Hepatocyte (in vitro differentiated cells): Measurements from ENCODE around the gene ADGRE1. TPM values are rescaled to one million over a fixed set of nuclear protein-coding genes. Genes with fewer than 3 reads are reported as not detected.

ENCODE experiments used
- DNase-seq: peaks from one replicate; pipeline ENCODE4 v3.0.0-alpha.2; 2016; ENCODE audit warnings: low spot score
- H2AFZ ChIP-seq: fragments of 200-600 bp; sonication (generic); 2 replicates; pipeline ENCODE4 v1.6.0; 2016; ENCODE audit warnings: antibody characterized with exemption, mild to moderate bottlenecking
- H3K27ac ChIP-seq: fragments of 200-600 bp; sonication (generic); 2 replicates; pipeline ENCODE4 v1.5.1; 2016; ENCODE audit warnings: mild to moderate bottlenecking
- H3K27me3 ChIP-seq: fragments of 200-600 bp; sonication (generic); 2 replicates; pipeline ENCODE4 v1.6.1; 2016
- H3K36me3 ChIP-seq: fragments of 200-600 bp; sonication (generic); replicated peaks from 2 replicates; pipeline ENCODE4 v1.5.1; 2016; ENCODE audit warnings: low read depth; ENCODE audit not compliant: insufficient read depth
- H3K4me1 ChIP-seq: fragments of 200-600 bp; sonication (generic); 2 replicates; pipeline ENCODE4 v1.5.1; 2016; ENCODE audit warnings: mild to moderate bottlenecking, moderate library complexity; ENCODE audit not compliant: insufficient read depth
- H3K4me2 ChIP-seq: fragments of 200-600 bp; sonication (generic); 2 replicates; pipeline ENCODE4 v1.6.0; 2016
- H3K4me3 ChIP-seq: fragments of 200-600 bp; sonication (generic); 2 replicates; pipeline ENCODE4 v1.5.1; 2016; ENCODE audit warnings: mild to moderate bottlenecking
- H3K79me2 ChIP-seq: fragments of 200-600 bp; sonication (generic); 2 replicates; pipeline ENCODE4 v1.6.0; 2017; ENCODE audit warnings: mild to moderate bottlenecking
- H3K9me2 ChIP-seq: fragments of 200-600 bp; sonication (generic); replicated peaks from 2 replicates; pipeline ENCODE4 v1.6.0; 2017; ENCODE audit warnings: mild to moderate bottlenecking; ENCODE audit not compliant: insufficient read depth
- H3K9me3 ChIP-seq: fragments of 200-600 bp; sonication (generic); 2 replicates; pipeline ENCODE4 v1.5.1; 2016; ENCODE audit warnings: low read depth, mild to moderate bottlenecking
- H4K20me1 ChIP-seq: fragments of 200-600 bp; sonication (generic); 2 replicates; pipeline ENCODE4 v1.6.0; 2016; ENCODE audit warnings: mild to moderate bottlenecking; ENCODE audit not compliant: insufficient read depth, poor library complexity, severe bottlenecking
- EZH2 ChIP-seq: fragments of 200-600 bp; sonication (generic); IDR thresholded peaks from 2 replicates; pipeline ENCODE4 v1.6.1; 2016; ENCODE audit warnings: antibody characterized with exemption, mild to moderate bottlenecking, borderline replicate concordance
- EZH2phosphoT487 ChIP-seq: fragments of 200-600 bp; sonication (generic); IDR thresholded peaks from one replicate; pipeline ENCODE4 v1.6.1; 2018; ENCODE audit warnings: antibody characterized with exemption, mild to moderate bottlenecking, low read depth, moderate library complexity; ENCODE audit not compliant: unreplicated experiment, severe bottlenecking
- WGBS: methylation state at CpG from one replicate; pipeline ENCODE4 v1.1.6; 2016; ENCODE audit warnings: low lambda C conversion rate; ENCODE audit errors: missing lambda C conversion rate; 5-methylcytosine and 5-hydroxymethylcytosine counted together
- polyA plus RNA-seq: library from polyadenylated mRNA; unstranded; fragments of >200 nt; fragmentation: Nextera tagmentation; extraction: Ambion mirVana; gene quantifications from 2 replicates; pipeline ENCODE4 v1.2.1, GENCODE V29; 2016
- small RNA-seq: library from RNA; depleted of rRNA; stranded (forward); fragments of <200 nt; gene quantifications from one replicate; pipeline ENCODE3, GENCODE V24; 2014
- total RNA-seq: library from RNA; depleted of rRNA; stranded (reverse); fragments of >200 nt; gene quantifications from 2 replicates; pipeline ENCODE4 v1.2.3, GENCODE V29; 2014
- TF ChIP-seq, protein P1 (sequence below): fragments of 200-600 bp; sonication (generic); IDR thresholded peaks from 2 replicates; pipeline ENCODE4 v1.5.1; 2016; ENCODE audit warnings: antibody characterized with exemption, mild to moderate bottlenecking; ENCODE audit not compliant: poor library complexity

Gene ADGRE1
- total and polyA plus RNA-seq, 2 experiments from 2014 or later, result not detected

- Histone ChIP-seq H3K9me3 (no peaks in the 10 kb centered on the region), H3K27ac (no peak overlapping the region), H3K27me3 (no peaks in the 10 kb centered on the region), H3K4me2 (no peak overlapping the region), H3K4me1 (no peaks in the 10 kb centered on the region), H3K4me3 (no peak overlapping the region), H3K79me2 (no peaks in the 10 kb centered on the region), H3K9me2 (no peaks in the 10 kb centered on the region), H4K20me1 (no peaks in the 10 kb centered on the region), H3K36me3 (no peaks in the 10 kb centered on the region), H2AFZ (no peak overlapping the region)
- no peak for TF ChIP-seq EZH2phosphoT487
- TF ChIP-seq EZH2, result no peak
- TF ChIP-seq, protein P1, sequence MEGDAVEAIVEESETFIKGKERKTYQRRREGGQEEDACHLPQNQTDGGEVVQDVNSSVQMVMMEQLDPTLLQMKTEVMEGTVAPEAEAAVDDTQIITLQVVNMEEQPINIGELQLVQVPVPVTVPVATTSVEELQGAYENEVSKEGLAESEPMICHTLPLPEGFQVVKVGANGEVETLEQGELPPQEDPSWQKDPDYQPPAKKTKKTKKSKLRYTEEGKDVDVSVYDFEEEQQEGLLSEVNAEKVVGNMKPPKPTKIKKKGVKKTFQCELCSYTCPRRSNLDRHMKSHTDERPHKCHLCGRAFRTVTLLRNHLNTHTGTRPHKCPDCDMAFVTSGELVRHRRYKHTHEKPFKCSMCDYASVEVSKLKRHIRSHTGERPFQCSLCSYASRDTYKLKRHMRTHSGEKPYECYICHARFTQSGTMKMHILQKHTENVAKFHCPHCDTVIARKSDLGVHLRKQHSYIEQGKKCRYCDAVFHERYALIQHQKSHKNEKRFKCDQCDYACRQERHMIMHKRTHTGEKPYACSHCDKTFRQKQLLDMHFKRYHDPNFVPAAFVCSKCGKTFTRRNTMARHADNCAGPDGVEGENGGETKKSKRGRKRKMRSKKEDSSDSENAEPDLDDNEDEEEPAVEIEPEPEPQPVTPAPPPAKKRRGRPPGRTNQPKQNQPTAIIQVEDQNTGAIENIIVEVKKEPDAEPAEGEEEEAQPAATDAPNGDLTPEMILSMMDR, result no peak
- no peak for DNase-seq
Measured at GRCh38 chr19:6983448-6983847, 96.1 kb downstream of the ADGRE1 start.

DNA sequence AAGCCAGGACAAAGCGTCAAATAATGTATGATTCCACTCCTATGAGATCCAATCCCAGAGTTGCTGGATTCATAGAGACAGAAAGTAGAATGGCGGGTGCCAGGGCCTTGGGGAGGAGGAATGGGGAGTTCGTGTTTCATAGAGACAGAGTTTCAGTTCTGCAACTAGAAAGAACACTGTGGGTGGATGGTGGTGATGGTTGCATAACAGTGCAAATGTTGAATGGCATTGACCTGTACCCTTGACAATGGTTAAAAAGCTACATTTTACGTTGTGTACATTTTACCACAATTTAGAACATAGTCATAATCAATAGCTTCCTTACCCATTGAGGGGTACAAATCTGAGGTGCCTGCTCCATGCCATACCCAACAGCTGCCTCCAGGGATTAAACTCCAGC, 100.5 kb downstream of the ADGRE1 start:
- Histone ChIP-seq H3K4me2 (no peak overlapping the region), H3K4me1 (no peaks in the 10 kb centered on the region), H3K27ac (no peak overlapping the region), H3K4me3 (no peak overlapping the region), H3K79me2 (no peaks in the 10 kb centered on the region), H3K9me3 (no peaks in the 10 kb centered on the region), H4K20me1 (no peaks in the 10 kb centered on the region), H3K27me3 (no peaks in the 10 kb centered on the region), H3K9me2 (no peaks in the 10 kb centered on the region), H3K36me3 (no peaks in the 10 kb centered on the region), H2AFZ (no peak overlapping the region)
- WGBS, result 37% methylated on average over 4 of the region's 4 CpGs
- DNase-seq, result no peak
- TF ChIP-seq EZH2 (no peak), EZH2phosphoT487 (no peak)
- TF ChIP-seq, protein P1, result no peak

- no peaks in the 10 kb centered on the region for H3K36me3 ChIP-seq
- TF ChIP-seq EZH2phosphoT487 (no peak), EZH2 (no peak)
- TF ChIP-seq, protein P1, result no peak
- no peaks in the 10 kb centered on the region for H3K9me3 ChIP-seq
- H2AFZ ChIP-seq, result no peak overlapping the region
- H3K79me2 ChIP-seq, result no peaks in the 10 kb centered on the region
- H4K20me1 ChIP-seq, result no peaks in the 10 kb centered on the region
- H3K9me2 ChIP-seq, result no peaks in the 10 kb centered on the region
- 56% methylated on average over 3 of the region's 3 CpGs for WGBS
- H3K27ac ChIP-seq, result no peak overlapping the region
- H3K4me1 ChIP-seq, result no peaks in the 10 kb centered on the region
- H3K4me2 ChIP-seq, result no peak overlapping the region
- no peak for DNase-seq
- no peaks in the 10 kb centered on the region for H3K27me3 ChIP-seq
- no peak overlapping the region for H3K4me3 ChIP-seq
Measured at GRCh38 chr19:6988257-6988656, 100.9 kb downstream of the ADGRE1 start.

Small RNA genes lying within 50 kb of the gene (small RNA-seq; reads per million reads assigned to genes)
- gene RF00017, result not detected

Other genes with a start within 250 kb of the ADGRE1 start
- 1.5 and 4.0 TPM in 2 replicates for gene TNFSF14, start 217.4 kb upstream of the ADGRE1 start, total RNA-seq
- gene TNFSF14, start 217.4 kb upstream of the ADGRE1 start, polyA plus RNA-seq, result 3.9 and 4.8 TPM in 2 replicates
- 563 and 814 TPM in 2 replicates for gene C3, start 166.9 kb upstream of the ADGRE1 start, total RNA-seq
- gene C3, start 166.9 kb upstream of the ADGRE1 start, polyA plus RNA-seq, result 493 and 556 TPM in 2 replicates
- gene GPR108, start 150.0 kb upstream of the ADGRE1 start, total RNA-seq, result 59.0 and 66.6 TPM in 2 replicates
- gene GPR108, start 150.0 kb upstream of the ADGRE1 start, polyA plus RNA-seq, result 120 TPM in 2 replicates
- gene TRIP10, start 147.9 kb upstream of the ADGRE1 start, total RNA-seq, result 48.8 and 50.5 TPM in 2 replicates
- 79.5 and 85.7 TPM in 2 replicates for gene TRIP10, start 147.9 kb upstream of the ADGRE1 start, polyA plus RNA-seq
- 14.8 and 18.9 TPM in 2 replicates for gene SH2D3A, start 120.1 kb upstream of the ADGRE1 start, total RNA-seq
- 19.6 and 26.0 TPM in 2 replicates for gene SH2D3A, start 120.1 kb upstream of the ADGRE1 start, polyA plus RNA-seq
- 0.23 and 0.32 TPM in 2 replicates for gene VAV1, start 114.9 kb upstream of the ADGRE1 start, total RNA-seq
- not detected in 2 replicates for gene VAV1, start 114.9 kb upstream of the ADGRE1 start, polyA plus RNA-seq
- not detected in 2 replicates for gene MBD3L2B, start 133.9 kb downstream of the ADGRE1 start, total RNA-seq
- not detected in 2 replicates for gene MBD3L2B, start 133.9 kb downstream of the ADGRE1 start, polyA plus RNA-seq
- not detected in 2 replicates for gene MBD3L5, start 143.0 kb downstream of the ADGRE1 start, total RNA-seq
- gene MBD3L5, start 143.0 kb downstream of the ADGRE1 start, polyA plus RNA-seq, result not detected in 2 replicates
- gene MBD3L4, start 152.6 kb downstream of the ADGRE1 start, total RNA-seq, result not detected in 2 replicates
- not detected in 2 replicates for gene MBD3L4, start 152.6 kb downstream of the ADGRE1 start, polyA plus RNA-seq
- gene MBD3L2, start 161.7 kb downstream of the ADGRE1 start, total RNA-seq, result not detected in 2 replicates
- not detected in 2 replicates for gene MBD3L2, start 161.7 kb downstream of the ADGRE1 start, polyA plus RNA-seq
- gene MBD3L3, start 171.1 kb downstream of the ADGRE1 start, total RNA-seq, result not detected in 2 replicates
- gene MBD3L3, start 171.1 kb downstream of the ADGRE1 start, polyA plus RNA-seq, result not detected in 2 replicates
- gene ZNF557, start 182.1 kb downstream of the ADGRE1 start, total RNA-seq, result 8.3 and 9.5 TPM in 2 replicates
- gene ZNF557, start 182.1 kb downstream of the ADGRE1 start, polyA plus RNA-seq, result 3.4 and 3.5 TPM in 2 replicates